ENCODE results near the gene AKT1. TPM values are rescaled to one million over a fixed set of nuclear protein-coding genes. Genes with fewer than 3 reads are reported as not detected.

Gene AKT1
- total RNA-seq, 2 donors from 2014 or later, result 158 to 162 TPM

DNA sequence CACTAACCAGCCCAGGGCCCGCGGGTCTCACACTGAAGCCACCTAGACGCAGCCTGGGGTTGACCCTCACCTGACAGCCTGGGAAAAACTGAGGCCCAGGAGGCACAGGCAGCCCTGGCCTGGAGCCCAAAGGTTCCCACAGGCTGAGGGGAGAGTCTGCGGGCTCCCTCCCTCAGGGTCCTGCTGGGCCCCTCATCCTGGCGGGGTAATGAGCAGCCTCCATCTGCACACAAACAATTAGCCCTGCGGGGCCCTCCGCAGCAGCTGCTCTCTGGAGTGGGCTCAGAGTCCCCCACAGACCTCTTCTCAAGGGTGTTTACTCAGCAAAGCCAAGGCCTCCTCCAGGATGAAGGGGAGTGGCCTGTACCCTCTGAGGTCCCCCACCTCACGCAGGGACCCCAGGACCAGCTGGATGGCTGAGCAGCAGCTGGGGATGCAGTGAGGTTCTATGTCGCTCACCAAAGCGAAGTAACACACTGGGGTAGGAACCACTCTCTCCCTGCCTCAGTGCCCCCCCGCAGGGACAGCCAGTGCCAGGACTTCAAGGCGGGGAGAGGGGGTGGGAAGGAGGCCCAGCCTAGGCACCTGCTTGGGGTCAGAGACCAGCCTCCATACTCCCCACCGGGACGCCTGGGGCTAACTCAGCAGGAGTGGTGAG lies 7.3 kb downstream of the AKT1 start:
- TF ChIP-seq, protein P1, sequence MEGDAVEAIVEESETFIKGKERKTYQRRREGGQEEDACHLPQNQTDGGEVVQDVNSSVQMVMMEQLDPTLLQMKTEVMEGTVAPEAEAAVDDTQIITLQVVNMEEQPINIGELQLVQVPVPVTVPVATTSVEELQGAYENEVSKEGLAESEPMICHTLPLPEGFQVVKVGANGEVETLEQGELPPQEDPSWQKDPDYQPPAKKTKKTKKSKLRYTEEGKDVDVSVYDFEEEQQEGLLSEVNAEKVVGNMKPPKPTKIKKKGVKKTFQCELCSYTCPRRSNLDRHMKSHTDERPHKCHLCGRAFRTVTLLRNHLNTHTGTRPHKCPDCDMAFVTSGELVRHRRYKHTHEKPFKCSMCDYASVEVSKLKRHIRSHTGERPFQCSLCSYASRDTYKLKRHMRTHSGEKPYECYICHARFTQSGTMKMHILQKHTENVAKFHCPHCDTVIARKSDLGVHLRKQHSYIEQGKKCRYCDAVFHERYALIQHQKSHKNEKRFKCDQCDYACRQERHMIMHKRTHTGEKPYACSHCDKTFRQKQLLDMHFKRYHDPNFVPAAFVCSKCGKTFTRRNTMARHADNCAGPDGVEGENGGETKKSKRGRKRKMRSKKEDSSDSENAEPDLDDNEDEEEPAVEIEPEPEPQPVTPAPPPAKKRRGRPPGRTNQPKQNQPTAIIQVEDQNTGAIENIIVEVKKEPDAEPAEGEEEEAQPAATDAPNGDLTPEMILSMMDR (IDR thresholded peaks at IDR 0.05), result no peak
- H3K4me1 ChIP-seq (ENCODE audit: control insufficient read depth in 1 of 2, low read depth in 2 of 2), result peaks cover 43 to 75% of the 10 kb centered on the region in 2 donors
- no peaks in the 10 kb centered on the region for H3K9me3 ChIP-seq
- no peak overlapping the region for H3K4me3 ChIP-seq
- ATAC-seq (ENCODE audit: insufficient number of reproducible peaks, low FRiP score, low read depth) (no peak), DNase-seq (ENCODE audit: low spot score) (no peak)
- peak overlapping the region in 1 of 2 donors; percentile 25 for H3K27ac ChIP-seq
- no peaks in the 10 kb centered on the region for H3K27me3 ChIP-seq (replicated peaks; ENCODE audit: insufficient read depth)
- peaks cover 13% of the 10 kb centered on the region for H3K36me3 ChIP-seq

- Histone ChIP-seq H3K27me3 (replicated peaks; ENCODE audit: insufficient read depth) (no peaks in the 10 kb centered on the region), H3K36me3 (peaks cover 13% of the 10 kb centered on the region), H3K4me3 (no peak overlapping the region), H3K4me1 (ENCODE audit: control insufficient read depth in 1 of 2, low read depth in 2 of 2) (peaks cover 37 to 69% of the 10 kb centered on the region in 2 donors), H3K27ac (peak overlapping the region in 1 of 2 donors; percentile 25), H3K9me3 (no peaks in the 10 kb centered on the region)
- no peak for ATAC-seq (ENCODE audit: insufficient number of reproducible peaks, low FRiP score, low read depth)
- TF ChIP-seq, protein P1 (IDR thresholded peaks at IDR 0.05), result no peak
- DNase-seq (ENCODE audit: low spot score), result no peak
These were observed 7.8 kb downstream of the AKT1 start for GRCh38 chr14:104787736-104788135.

GRCh38 chr14:104786726-104787675 lies 8.5 kb downstream of the AKT1 start:
- peaks cover 30 to 62% of the 10 kb centered on the region in 2 donors for H3K4me1 ChIP-seq (ENCODE audit: control insufficient read depth in 1 of 2, low read depth in 2 of 2)
- no peak for ATAC-seq (ENCODE audit: insufficient number of reproducible peaks, low FRiP score, low read depth)

DNA sequence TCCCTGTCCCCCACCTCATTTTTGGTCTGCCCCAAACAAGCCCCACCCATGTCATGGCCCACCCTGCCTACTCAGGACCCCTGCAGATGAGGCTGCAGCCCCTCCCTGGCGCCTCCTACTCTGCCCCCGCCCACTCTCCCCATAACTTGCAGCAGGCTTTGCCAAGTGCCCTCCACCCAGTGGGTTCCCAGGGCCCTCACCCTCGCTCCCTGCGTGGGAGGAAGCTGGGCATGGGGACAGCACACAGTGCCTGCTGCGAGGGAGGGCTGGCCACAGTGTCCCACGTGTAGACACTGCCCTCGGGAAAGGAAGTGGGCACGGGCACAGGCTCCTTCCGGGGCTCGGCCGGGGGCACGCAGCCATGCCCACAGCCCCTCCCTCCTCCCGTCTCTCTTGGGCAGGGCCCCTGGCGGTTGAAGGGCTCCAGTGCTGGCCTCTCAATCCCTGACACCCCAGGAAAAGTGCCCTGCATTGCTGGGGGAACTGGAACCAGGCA lies 9.4 kb downstream of the AKT1 start:
- no peaks in the 10 kb centered on the region for H3K9me3 ChIP-seq
- H3K4me1 ChIP-seq (ENCODE audit: control insufficient read depth in 1 of 2, low read depth in 2 of 2), result peaks cover 28 to 56% of the 10 kb centered on the region in 2 donors
- H3K27ac ChIP-seq, result no peak overlapping the region
- H3K4me3 ChIP-seq, result no peak overlapping the region
- TF ChIP-seq, protein P1 (IDR thresholded peaks at IDR 0.05), result peak; percentile 23
- H3K36me3 ChIP-seq, result peaks cover 13% of the 10 kb centered on the region
- DNase-seq (ENCODE audit: low spot score), result no peak
- no peaks in the 10 kb centered on the region for H3K27me3 ChIP-seq (replicated peaks; ENCODE audit: insufficient read depth)
- no peak for ATAC-seq (ENCODE audit: insufficient number of reproducible peaks, low FRiP score, low read depth)

More at GRCh38 chr14:104786726-104787675, 8.5 kb downstream of the AKT1 start:
- TF ChIP-seq, protein P1 (IDR thresholded peaks at IDR 0.05), result no peak
- Histone ChIP-seq H3K36me3 (peaks cover 13% of the 10 kb centered on the region), H3K4me3 (no peak overlapping the region), H3K27ac (peak overlapping the region in 1 of 2 donors; percentile 25), H3K9me3 (no peaks in the 10 kb centered on the region), H3K27me3 (replicated peaks; ENCODE audit: insufficient read depth) (no peaks in the 10 kb centered on the region)
- DNase-seq (ENCODE audit: low spot score), result no peak

- H3K36me3 ChIP-seq, result peaks cover 9% of the 10 kb centered on the region
- ATAC-seq (ENCODE audit: insufficient number of reproducible peaks, low FRiP score, low read depth) (no peak), DNase-seq (ENCODE audit: low spot score) (no peak)
- no peaks in the 10 kb centered on the region for H3K27me3 ChIP-seq (replicated peaks; ENCODE audit: insufficient read depth)
- H3K27ac ChIP-seq, result no peak overlapping the region
- TF ChIP-seq, protein P1 (IDR thresholded peaks at IDR 0.05), result no peak
- H3K9me3 ChIP-seq, result no peaks in the 10 kb centered on the region
- H3K4me1 ChIP-seq (ENCODE audit: control insufficient read depth in 1 of 2, low read depth in 2 of 2), result peaks cover 28 to 56% of the 10 kb centered on the region in 2 donors
- H3K4me3 ChIP-seq, result no peak overlapping the region
These were observed 9.9 kb downstream of the AKT1 start for GRCh38 chr14:104785708-104786080.
